ENCODE data around the gene ATP10A.

DNA sequence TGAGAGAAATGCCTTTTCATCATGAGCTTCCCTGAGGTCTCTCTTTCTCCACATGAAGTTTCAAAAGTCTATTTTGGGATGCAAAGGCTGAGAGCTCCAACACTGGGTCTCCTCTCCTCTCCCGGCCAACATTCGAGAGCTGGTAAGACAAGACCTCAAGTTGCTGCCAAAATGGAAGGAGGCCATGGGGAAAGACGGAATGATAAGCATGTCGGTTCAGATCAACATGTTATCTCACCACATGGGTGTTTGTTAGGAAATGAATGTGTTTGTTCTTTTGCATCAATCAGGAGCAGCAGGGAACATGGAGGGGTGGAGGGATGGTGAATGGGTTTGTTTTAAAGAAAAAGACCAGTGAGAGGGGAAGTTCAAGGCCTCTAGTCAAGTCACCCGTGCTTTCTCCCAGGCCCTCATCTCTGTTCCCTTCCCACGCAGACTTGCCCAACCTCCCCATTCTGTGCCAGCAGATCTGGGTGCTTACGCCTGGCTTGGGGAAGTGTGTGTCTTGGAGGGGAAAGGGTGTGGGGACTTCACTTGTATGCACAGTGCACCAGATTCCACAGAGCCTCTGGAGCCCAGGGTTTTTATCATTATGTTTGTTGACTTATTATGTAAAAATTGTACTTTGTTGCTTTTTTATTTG lies 23.5 kb upstream of the ATP10A start:
- TF ChIP-seq, protein P1, sequence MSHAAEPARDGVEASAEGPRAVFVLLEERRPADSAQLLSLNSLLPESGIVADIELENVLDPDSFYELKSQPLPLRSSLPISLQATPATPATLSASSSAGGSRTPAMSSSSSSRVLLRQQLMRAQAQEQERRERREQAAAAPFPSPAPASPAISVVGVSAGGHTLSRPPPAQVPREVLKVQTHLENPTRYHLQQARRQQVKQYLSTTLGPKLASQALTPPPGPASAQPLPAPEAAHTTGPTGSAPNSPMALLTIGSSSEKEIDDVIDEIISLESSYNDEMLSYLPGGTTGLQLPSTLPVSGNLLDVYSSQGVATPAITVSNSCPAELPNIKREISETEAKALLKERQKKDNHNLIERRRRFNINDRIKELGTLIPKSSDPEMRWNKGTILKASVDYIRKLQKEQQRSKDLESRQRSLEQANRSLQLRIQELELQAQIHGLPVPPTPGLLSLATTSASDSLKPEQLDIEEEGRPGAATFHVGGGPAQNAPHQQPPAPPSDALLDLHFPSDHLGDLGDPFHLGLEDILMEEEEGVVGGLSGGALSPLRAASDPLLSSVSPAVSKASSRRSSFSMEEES (CRISPR knock-in tag; IDR thresholded peaks at IDR 0.05): no peak
- no peak for TF ChIP-seq ZNF224 (CRISPR knock-in tag; IDR thresholded peaks at IDR 0.05)
- TF ChIP-seq ZNF274 (IDR thresholded peaks at IDR 0.05; ENCODE audit: borderline replicate concordance, low read depth, low read length): no peak
- TF ChIP-seq, protein P2, sequence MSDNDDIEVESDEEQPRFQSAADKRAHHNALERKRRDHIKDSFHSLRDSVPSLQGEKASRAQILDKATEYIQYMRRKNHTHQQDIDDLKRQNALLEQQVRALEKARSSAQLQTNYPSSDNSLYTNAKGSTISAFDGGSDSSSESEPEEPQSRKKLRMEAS (CRISPR knock-in tag; IDR thresholded peaks at IDR 0.05): no peak
